Osteoblast (primary cell): ENCODE results near the gene TMEM222. TPM values are rescaled to one million over a fixed set of nuclear protein-coding genes. Genes with fewer than 3 reads are reported as not detected.

Source experiments
- DNase-seq: peaks from one replicate; pipeline ENCODE4 v3.0.0; 2011; ENCODE audit warnings: low spot score, mixed read lengths; ENCODE audit not compliant: insufficient read length; ENCODE audit errors: missing footprints
- H2AFZ ChIP-seq: 2 replicates; pipeline ENCODE4 v1.6.0; 2011; ENCODE audit warnings: mild to moderate bottlenecking, low read length
- H3K27ac ChIP-seq: 2 replicates; pipeline ENCODE4 v1.5.1; 2011; ENCODE audit warnings: mild to moderate bottlenecking, low read depth, low read length, moderate library complexity
- H3K27me3 ChIP-seq: 2 replicates; pipeline ENCODE4 v1.6.0; 2012; ENCODE audit warnings: mild to moderate bottlenecking, control low read depth, inconsistent platforms, low read length, moderate library complexity; ENCODE audit not compliant: insufficient read depth
- H3K36me3 ChIP-seq: 2 replicates; pipeline ENCODE4 v1.5.1; 2011; ENCODE audit warnings: mild to moderate bottlenecking, low read length, control low read depth, moderate library complexity; ENCODE audit not compliant: insufficient read depth
- H3K4me1 ChIP-seq: 2 replicates; pipeline ENCODE4 v1.5.1; 2011; ENCODE audit warnings: mild to moderate bottlenecking, low read length, control low read depth, moderate library complexity; ENCODE audit not compliant: insufficient read depth
- H3K4me2 ChIP-seq: 2 replicates; pipeline ENCODE4 v1.6.0; 2011; ENCODE audit warnings: mild to moderate bottlenecking, low read length; ENCODE audit not compliant: insufficient read depth
- H3K4me3 ChIP-seq: fragments of 200-600 bp; sonication (generic); 3 replicates; pipeline ENCODE4 v1.5.1; 2012; ENCODE audit warnings: mild to moderate bottlenecking, low read length, inconsistent platforms; ENCODE audit not compliant: insufficient read depth
- H3K79me2 ChIP-seq: 2 replicates; pipeline ENCODE4 v1.6.0; 2012; ENCODE audit warnings: mild to moderate bottlenecking, low read length, control low read depth, inconsistent platforms; ENCODE audit not compliant: insufficient read depth
- H3K9me3 ChIP-seq: 2 replicates; pipeline ENCODE4 v1.5.1; 2011; ENCODE audit warnings: low read depth, low read length, control low read depth
- H4K20me1 ChIP-seq: 2 replicates; pipeline ENCODE4 v1.6.0; 2012; ENCODE audit warnings: mild to moderate bottlenecking, low read length, control low read depth; ENCODE audit not compliant: insufficient read depth
- total RNA-seq: library from RNA; depleted of rRNA; stranded (reverse); fragments of >200 nt; gene quantifications from 2 replicates; pipeline ENCODE4 v1.2.3, GENCODE V29; 2012
- TF ChIP-seq, protein P1 (sequence below): IDR thresholded peaks from 2 replicates; pipeline ENCODE4 v1.5.1; 2011; ENCODE audit warnings: mild to moderate bottlenecking, low read depth, low read length, moderate library complexity; ENCODE audit errors: extremely low read depth

Gene TMEM222
- total RNA-seq, 1 donor = 30.4 TPM

DNA sequence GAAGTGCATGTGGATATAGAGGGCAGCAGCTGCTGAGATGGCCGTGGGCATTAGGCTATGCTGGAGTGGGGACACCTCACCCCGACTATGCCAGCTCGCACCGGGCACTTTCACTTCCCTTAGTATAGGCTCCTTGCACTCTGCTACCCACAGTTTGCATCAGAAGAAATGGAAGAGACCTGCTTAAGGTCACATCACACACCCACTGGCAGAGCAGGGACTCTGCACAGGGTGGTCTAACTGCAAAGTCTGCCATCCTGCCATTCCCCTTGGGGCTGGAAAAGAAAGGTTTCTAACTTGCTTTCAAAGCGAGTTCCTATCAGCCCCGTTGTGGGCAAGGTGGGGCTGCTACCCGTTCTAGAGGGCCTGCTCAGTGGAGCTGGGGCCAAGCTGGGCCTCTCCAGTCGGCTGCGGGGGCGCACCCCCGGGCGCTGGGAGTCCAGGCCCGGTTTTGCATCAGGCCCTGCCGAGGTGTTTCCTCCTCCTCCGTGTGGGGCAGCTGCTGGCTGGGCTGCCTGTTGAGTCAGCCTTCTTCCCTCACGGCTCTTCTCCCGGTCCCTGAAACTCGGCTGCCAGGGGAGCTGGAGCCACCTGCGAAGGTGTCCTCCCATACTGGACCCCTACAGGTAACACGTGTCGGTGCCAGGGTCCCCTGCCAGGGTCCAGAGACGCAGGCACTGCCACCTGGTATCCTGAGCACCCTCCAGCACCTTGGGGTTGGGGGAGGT lies 19.7 kb downstream of the TMEM222 start, which contains the start of gene SYTL1:
SYTL1 (plus strand) TSS at position 498 of the 728 bp plus-strand sequence. CDS start 3,313 bp downstream, outside the sequence.
- DNase-seq = peak; percentile 98
- H2AFZ ChIP-seq = peak within 1 kb of the TSS; percentile 56

DNA sequence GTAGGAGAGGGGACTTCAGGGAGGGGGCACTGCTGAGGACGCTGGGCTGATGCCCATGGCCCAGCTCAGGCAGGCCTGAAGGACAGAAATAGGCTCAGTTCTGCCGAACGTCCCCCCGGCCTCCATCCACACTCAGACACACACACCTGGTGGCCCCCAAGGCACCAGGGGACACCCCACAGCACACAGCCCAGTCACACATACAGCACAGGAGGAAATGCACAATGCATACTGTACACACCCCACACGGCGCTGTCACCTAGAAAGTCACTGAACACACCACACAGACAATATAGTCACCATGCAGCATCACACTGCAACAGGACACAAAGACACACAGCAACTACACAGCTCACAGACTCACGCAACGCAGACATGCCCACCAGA lies 20.4 kb downstream of the TMEM222 start:
- Histone ChIP-seq H3K79me2 (no peaks in the 10 kb centered on the region), H2AFZ (no peak overlapping the region), H3K4me2 (no peak overlapping the region), H3K27me3 (no peaks in the 10 kb centered on the region), H3K9me3 (no peaks in the 10 kb centered on the region), H3K27ac (no peak overlapping the region), H3K4me3 (no peak overlapping the region), H4K20me1 (no peaks in the 10 kb centered on the region), H3K36me3 (no peaks in the 10 kb centered on the region), H3K4me1 (peaks cover 14% of the 10 kb centered on the region)
- TF ChIP-seq, protein P1, sequence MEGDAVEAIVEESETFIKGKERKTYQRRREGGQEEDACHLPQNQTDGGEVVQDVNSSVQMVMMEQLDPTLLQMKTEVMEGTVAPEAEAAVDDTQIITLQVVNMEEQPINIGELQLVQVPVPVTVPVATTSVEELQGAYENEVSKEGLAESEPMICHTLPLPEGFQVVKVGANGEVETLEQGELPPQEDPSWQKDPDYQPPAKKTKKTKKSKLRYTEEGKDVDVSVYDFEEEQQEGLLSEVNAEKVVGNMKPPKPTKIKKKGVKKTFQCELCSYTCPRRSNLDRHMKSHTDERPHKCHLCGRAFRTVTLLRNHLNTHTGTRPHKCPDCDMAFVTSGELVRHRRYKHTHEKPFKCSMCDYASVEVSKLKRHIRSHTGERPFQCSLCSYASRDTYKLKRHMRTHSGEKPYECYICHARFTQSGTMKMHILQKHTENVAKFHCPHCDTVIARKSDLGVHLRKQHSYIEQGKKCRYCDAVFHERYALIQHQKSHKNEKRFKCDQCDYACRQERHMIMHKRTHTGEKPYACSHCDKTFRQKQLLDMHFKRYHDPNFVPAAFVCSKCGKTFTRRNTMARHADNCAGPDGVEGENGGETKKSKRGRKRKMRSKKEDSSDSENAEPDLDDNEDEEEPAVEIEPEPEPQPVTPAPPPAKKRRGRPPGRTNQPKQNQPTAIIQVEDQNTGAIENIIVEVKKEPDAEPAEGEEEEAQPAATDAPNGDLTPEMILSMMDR = no peak
- DNase-seq = peak; percentile 74

More for the DNA sequence above, 19.7 kb downstream of the TMEM222 start, which contains the start of gene SYTL1:
- Histone ChIP-seq H3K9me3 (no peaks in the 10 kb centered on the region), H4K20me1 (no peaks in the 10 kb centered on the region), H3K4me2 (peak within 1 kb of the TSS; percentile 60), H3K27me3 (no peaks in the 10 kb centered on the region), H3K4me1 (peaks cover 14% of the 10 kb centered on the region), H3K36me3 (no peaks in the 10 kb centered on the region), H3K27ac (no peak within 1 kb of the TSS), H3K4me3 (peak within 1 kb of the TSS; percentile 16), H3K79me2 (no peaks in the 10 kb centered on the region)
- TF ChIP-seq, protein P1 = no peak

DNA sequence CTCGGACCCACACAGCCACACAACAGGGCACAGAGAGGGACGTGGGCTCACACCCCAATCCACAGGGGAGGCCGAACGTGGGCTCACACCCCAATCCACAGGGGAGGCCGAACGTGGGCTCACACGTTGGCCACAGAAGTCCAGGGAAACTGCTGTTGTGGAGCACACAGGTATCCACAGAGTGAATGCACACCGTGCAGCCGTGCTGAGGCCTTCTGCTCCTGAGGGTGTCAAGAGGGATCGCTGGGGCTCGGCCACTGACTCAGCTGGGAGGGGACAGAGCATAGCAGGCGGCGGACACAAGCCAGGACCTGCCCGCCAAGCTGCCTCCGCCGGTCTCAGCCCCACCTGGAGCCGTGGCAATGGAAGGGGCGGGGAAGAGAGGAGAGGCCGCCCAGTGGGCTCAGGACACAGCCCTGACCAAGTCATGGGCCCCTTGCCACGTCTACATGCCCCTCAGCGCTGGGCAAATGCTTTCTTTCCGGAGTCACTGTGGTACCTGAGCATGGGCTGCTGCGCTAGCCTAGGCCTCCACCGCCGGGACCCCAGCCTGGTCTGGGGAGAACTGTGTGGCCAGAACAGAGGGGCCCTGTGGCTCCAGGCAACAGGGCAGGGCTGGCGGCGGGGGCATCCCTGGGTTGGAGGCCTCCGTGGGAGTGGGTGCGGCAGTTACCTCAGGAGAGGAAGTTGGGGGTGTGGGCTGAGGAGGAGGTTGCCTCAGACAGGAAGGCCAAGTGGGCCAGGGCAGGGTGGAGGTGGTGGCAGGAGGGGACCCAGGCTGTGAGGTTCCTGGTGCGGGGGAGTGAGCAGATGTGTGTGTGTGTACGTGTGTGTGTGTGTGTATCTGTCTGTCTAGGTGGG lies 21.0 kb downstream of the TMEM222 start:
- TF ChIP-seq, protein P1 = no peak
- no peak overlapping the region for H3K4me3 ChIP-seq
- H4K20me1 ChIP-seq = no peaks in the 10 kb centered on the region
- no peaks in the 10 kb centered on the region for H3K9me3 ChIP-seq
- DNase-seq = peak; percentile 71
- no peak overlapping the region for H3K27ac ChIP-seq
- no peak overlapping the region for H2AFZ ChIP-seq
- no peaks in the 10 kb centered on the region for H3K79me2 ChIP-seq
- no peaks in the 10 kb centered on the region for H3K27me3 ChIP-seq
- H3K36me3 ChIP-seq = no peaks in the 10 kb centered on the region
- H3K4me2 ChIP-seq = no peak overlapping the region
- H3K4me1 ChIP-seq = peaks cover 14% of the 10 kb centered on the region

DNA sequence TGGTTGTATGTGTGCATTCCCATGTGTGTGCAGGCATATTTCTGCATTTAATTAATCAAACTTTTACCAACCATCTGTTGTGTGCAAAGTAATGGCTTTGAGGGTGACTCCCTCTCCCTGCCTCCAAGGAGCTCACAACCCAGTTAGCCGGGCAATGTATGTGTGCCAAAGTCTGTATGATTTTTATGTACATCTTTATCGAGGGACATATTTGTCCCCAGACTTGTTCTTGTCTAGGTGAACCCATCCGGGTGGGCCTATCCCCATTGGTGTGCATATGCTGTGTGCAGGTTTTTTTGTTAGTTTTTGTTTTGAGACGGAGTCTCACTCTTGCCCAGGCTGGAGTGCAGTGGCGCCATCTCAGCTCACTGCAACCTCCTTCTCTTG lies 21.7 kb downstream of the TMEM222 start:
- no peaks in the 10 kb centered on the region for H3K79me2 ChIP-seq
- no peak overlapping the region for H2AFZ ChIP-seq
- H3K36me3 ChIP-seq = no peaks in the 10 kb centered on the region
- H3K27me3 ChIP-seq = no peaks in the 10 kb centered on the region
- peaks cover 14% of the 10 kb centered on the region for H3K4me1 ChIP-seq
- DNase-seq = peak; percentile 73
- H4K20me1 ChIP-seq = no peaks in the 10 kb centered on the region
- H3K4me3 ChIP-seq = no peak overlapping the region
- no peak overlapping the region for H3K4me2 ChIP-seq
- no peaks in the 10 kb centered on the region for H3K9me3 ChIP-seq
- no peak overlapping the region for H3K27ac ChIP-seq
- TF ChIP-seq, protein P1 = no peak
